Skeletal muscle satellite cell (primary cell): ENCODE results near the gene XRCC5.

Experiments used
- H3K27me3 ChIP-seq: 2 replicates; pipeline ENCODE4 v1.7.0; 2013; ENCODE audit warnings: low read length; ENCODE audit not compliant: control insufficient read depth, insufficient read depth
- H3K36me3 ChIP-seq: 2 replicates; pipeline ENCODE4 v1.7.0; 2013; ENCODE audit warnings: mild to moderate bottlenecking, control low read depth, low read length; ENCODE audit not compliant: insufficient read depth
- H3K4me1 ChIP-seq: 2 replicates; pipeline ENCODE4 v1.7.0; 2013; ENCODE audit warnings: low read length; ENCODE audit not compliant: control insufficient read depth, insufficient read depth
- H3K4me2 ChIP-seq: 2 replicates; pipeline ENCODE4 v1.7.0; 2013; ENCODE audit warnings: mild to moderate bottlenecking, low read length
- H3K4me3 ChIP-seq: 2 replicates; pipeline ENCODE4 v1.7.0; 2013; ENCODE audit warnings: low read length
- H3K9ac ChIP-seq: 2 replicates; pipeline ENCODE4 v1.7.0; 2013; ENCODE audit warnings: mild to moderate bottlenecking, low read depth, low read length, moderate library complexity
- H3K9me3 ChIP-seq: replicated peaks from 2 replicates; pipeline ENCODE4 v1.7.0; 2013; ENCODE audit warnings: mild to moderate bottlenecking, control low read depth, low read length

Gene XRCC5

GRCh38 chr2:216163518-216163917 lies 54.4 kb downstream of the XRCC5 start:
- Histone ChIP-seq H3K4me1 (no peaks in the 10 kb centered on the region), H3K27me3 (no peaks in the 10 kb centered on the region), H3K9ac (no peak overlapping the region), H3K4me2 (no peak overlapping the region), H3K4me3 (no peak overlapping the region), H3K36me3 (peaks cover 83% of the 10 kb centered on the region), H3K9me3 (no peaks in the 10 kb centered on the region)

GRCh38 chr2:216164087-216164486 lies 54.9 kb downstream of the XRCC5 start:
- Histone ChIP-seq H3K9ac (no peak overlapping the region), H3K4me1 (no peaks in the 10 kb centered on the region), H3K9me3 (no peaks in the 10 kb centered on the region), H3K4me2 (no peak overlapping the region), H3K27me3 (no peaks in the 10 kb centered on the region), H3K36me3 (peaks cover 89% of the 10 kb centered on the region), H3K4me3 (no peak overlapping the region)

DNA sequence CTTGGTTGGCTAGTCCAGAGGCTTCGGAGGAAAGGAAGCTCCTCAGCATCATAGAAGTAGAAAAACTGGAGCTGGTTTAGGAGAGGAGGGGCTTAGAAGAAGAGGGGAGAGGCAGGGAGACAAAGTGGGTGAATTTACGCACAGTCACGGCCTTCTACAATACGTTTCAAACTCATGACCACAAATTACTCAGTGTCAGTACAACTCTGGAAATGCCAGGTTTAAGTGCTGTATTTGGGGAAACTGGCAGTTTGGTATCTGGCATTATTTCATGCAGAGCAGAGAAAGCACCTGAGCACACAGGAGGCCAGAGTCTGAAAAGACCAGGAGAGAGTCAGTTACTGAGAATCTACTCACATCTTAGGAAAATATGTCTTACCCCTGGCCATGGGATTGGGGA lies 55.4 kb downstream of the XRCC5 start:
- H3K36me3 ChIP-seq: peaks cover 93% of the 10 kb centered on the region

GRCh38 chr2:216165711-216166110 lies 56.6 kb downstream of the XRCC5 start:
- H3K4me2 ChIP-seq: no peak overlapping the region
- no peak overlapping the region for H3K4me3 ChIP-seq
- H3K9me3 ChIP-seq: no peaks in the 10 kb centered on the region
- H3K4me1 ChIP-seq: no peaks in the 10 kb centered on the region
- no peak overlapping the region for H3K9ac ChIP-seq
- peaks cover 93% of the 10 kb centered on the region for H3K36me3 ChIP-seq
- no peaks in the 10 kb centered on the region for H3K27me3 ChIP-seq

More for the DNA sequence above, 55.4 kb downstream of the XRCC5 start:
- Histone ChIP-seq H3K4me2 (no peak overlapping the region), H3K9me3 (no peaks in the 10 kb centered on the region), H3K4me3 (no peak overlapping the region), H3K9ac (no peak overlapping the region), H3K27me3 (no peaks in the 10 kb centered on the region), H3K4me1 (no peaks in the 10 kb centered on the region)

DNA sequence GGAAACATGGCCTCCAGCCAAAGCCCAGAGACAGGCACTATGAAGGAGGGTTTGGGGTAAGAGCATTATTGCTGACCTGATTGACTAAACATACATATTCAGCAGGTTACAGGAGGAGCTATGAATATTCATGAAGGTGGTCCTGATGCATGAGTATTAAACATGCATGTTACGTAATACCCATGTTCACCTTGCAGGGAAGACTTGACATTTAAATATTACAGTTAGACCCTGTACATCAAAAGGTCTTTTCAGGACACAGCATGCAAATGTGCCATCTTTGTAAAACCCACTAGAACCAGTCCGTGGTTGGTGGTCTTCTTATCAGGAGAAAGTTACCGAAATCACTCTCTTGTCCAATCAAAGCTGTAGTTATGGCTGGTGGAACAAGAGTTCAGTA lies 59.9 kb downstream of the XRCC5 start:
- Histone ChIP-seq H3K9me3 (no peaks in the 10 kb centered on the region), H3K4me1 (no peaks in the 10 kb centered on the region), H3K27me3 (no peaks in the 10 kb centered on the region), H3K9ac (no peak overlapping the region), H3K36me3 (peaks cover 82% of the 10 kb centered on the region), H3K4me2 (no peak overlapping the region), H3K4me3 (no peak overlapping the region)

DNA sequence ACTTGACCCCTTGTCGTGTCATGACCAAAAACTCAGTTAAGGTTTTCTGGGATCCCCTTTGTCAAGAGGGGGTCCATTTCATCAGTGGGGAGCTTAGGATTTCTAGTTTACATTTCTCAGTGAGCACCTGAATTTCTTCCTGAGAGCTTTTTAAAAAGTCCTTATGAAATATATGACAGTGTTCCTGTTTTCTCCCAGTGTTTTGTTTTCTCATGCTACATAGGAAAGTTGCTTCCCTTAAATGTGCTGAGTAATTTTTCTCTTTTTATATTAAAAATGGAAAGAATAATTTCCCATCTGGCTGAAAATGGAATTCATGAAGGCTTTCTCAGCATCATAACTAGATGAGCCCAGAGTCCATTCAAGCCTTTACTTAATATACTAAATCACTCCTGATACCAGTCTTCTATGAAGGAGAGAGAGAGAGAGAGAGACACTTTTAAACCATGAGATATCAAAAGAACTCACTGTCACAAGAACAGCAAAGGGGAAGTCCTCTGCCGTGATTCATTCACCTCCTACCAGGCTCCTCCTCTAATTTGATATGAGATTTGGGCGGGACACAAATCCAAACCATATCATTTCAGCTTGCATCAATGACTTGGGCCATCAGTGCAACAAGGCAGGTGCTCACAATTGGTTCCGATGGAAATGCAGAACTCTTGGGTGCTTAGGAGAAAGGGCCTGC lies 61.1 kb downstream of the XRCC5 start:
- peaks cover 76% of the 10 kb centered on the region for H3K36me3 ChIP-seq
- H3K9ac ChIP-seq: no peak overlapping the region
- H3K9me3 ChIP-seq: no peaks in the 10 kb centered on the region

DNA sequence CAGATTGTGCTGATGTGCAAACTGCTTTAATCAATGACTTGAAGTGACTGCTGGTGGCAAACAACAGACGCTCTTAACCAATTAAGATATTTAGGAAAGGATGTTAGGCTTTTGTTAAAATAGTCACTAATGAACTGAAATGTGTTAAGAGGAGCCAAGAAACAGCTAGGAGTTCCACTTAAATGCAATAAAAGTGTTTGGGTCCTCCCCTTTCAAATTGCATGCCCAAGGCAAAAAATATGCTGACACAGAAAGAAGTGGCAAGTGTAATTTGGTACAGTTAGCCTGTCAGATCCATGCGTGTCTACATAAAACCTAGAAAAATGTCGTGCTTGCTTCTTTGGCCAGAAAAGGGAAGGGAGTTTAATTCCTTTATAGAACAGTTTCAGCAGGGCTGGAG lies 61.9 kb downstream of the XRCC5 start:
- H3K27me3 ChIP-seq: no peaks in the 10 kb centered on the region
- no peaks in the 10 kb centered on the region for H3K4me1 ChIP-seq
- H3K4me3 ChIP-seq: no peak overlapping the region
- no peaks in the 10 kb centered on the region for H3K9me3 ChIP-seq
- no peak overlapping the region for H3K9ac ChIP-seq
- H3K4me2 ChIP-seq: no peak overlapping the region
- peaks cover 76% of the 10 kb centered on the region for H3K36me3 ChIP-seq

More for the DNA sequence above, 61.1 kb downstream of the XRCC5 start:
- H3K27me3 ChIP-seq: no peaks in the 10 kb centered on the region
- H3K4me1 ChIP-seq: no peaks in the 10 kb centered on the region
- no peak overlapping the region for H3K4me3 ChIP-seq
- H3K4me2 ChIP-seq: no peak overlapping the region

DNA sequence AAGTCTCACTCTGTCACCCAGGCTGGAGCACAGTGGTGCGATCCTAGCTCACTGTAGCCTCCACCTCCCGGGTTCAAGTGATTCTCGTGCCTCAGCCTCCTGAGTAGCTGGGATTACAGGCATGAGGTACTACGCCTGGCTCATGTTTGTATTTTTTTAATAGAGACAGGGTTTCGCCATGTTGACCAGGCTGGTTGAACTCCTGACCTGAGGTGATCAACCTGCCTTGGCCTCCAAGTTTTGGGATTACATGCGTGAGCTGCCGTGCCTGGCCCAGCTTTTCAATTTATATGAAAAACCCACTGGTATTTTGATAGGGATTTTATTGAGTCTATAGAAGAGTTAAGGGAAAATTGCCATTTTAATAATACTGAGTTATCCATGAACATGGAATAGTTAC lies 63.3 kb downstream of the XRCC5 start:
- Histone ChIP-seq H3K36me3 (peaks cover 62% of the 10 kb centered on the region), H3K9ac (no peak overlapping the region), H3K4me3 (no peak overlapping the region), H3K4me1 (no peaks in the 10 kb centered on the region), H3K4me2 (no peak overlapping the region), H3K9me3 (no peaks in the 10 kb centered on the region), H3K27me3 (no peaks in the 10 kb centered on the region)

GRCh38 chr2:216179015-216179414 lies 69.9 kb downstream of the XRCC5 start:
- Histone ChIP-seq H3K4me2 (no peak overlapping the region), H3K4me1 (no peaks in the 10 kb centered on the region), H3K9ac (no peak overlapping the region), H3K36me3 (peaks cover 67% of the 10 kb centered on the region), H3K4me3 (no peak overlapping the region), H3K27me3 (no peaks in the 10 kb centered on the region), H3K9me3 (no peaks in the 10 kb centered on the region)

- Histone ChIP-seq H3K4me3 (no peak overlapping the region), H3K9ac (no peak overlapping the region), H3K4me1 (peaks cover 6% of the 10 kb centered on the region), H3K36me3 (peaks cover 55% of the 10 kb centered on the region), H3K27me3 (no peaks in the 10 kb centered on the region), H3K9me3 (no peaks in the 10 kb centered on the region), H3K4me2 (no peak overlapping the region)
Measured at GRCh38 chr2:216181351-216181750, 72.2 kb downstream of the XRCC5 start.

DNA sequence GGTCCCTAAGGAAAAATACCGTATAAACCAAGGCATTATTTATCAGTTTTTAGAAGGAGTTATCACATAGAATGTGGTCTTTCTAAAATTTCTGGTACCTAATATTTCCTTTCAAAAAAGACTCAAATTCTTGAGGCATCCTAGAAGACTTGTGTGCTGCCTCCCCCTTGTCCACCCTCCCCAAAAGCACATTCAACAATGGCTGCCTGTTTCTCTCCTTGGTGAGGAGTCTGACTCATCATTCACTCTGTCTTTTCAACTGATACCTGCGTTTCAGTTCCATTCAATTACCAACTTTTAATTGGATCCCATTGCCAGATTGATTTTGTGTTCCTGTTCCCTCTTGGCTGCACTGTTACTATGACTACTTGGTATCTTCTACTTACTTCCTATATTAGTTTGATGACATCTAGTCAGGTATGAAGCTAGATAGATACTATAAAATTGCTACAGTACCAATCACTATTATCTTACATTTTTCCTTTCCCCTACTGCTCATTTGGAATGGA lies 72.9 kb downstream of the XRCC5 start:
- no peak overlapping the region for H3K9ac ChIP-seq
- no peaks in the 10 kb centered on the region for H3K27me3 ChIP-seq
- no peaks in the 10 kb centered on the region for H3K9me3 ChIP-seq
- peaks cover 9% of the 10 kb centered on the region for H3K4me1 ChIP-seq
- H3K4me3 ChIP-seq: no peak overlapping the region
- H3K4me2 ChIP-seq: no peak overlapping the region
- H3K36me3 ChIP-seq: peaks cover 55% of the 10 kb centered on the region

GRCh38 chr2:216183462-216183861 lies 74.3 kb downstream of the XRCC5 start:
- H3K27me3 ChIP-seq: no peaks in the 10 kb centered on the region
- peaks cover 53% of the 10 kb centered on the region for H3K36me3 ChIP-seq
- peaks cover 23% of the 10 kb centered on the region for H3K4me1 ChIP-seq
- no peak overlapping the region for H3K4me3 ChIP-seq
- no peak overlapping the region for H3K4me2 ChIP-seq
- no peak overlapping the region for H3K9ac ChIP-seq
- H3K9me3 ChIP-seq: no peaks in the 10 kb centered on the region
